Erythroblast (primary cell): ENCODE measurements around the gene PHEX.
A peak's percentile ranks its signal among the peaks of the same experiment; 100 is the strongest.

ENCODE experiments used
- DNase-seq, 2 experiments: peaks; one replicate each; lab custom pipeline; 2025; lab: John Stamatoyannopoulos, UW
- GATA1 ChIP-seq: IDR thresholded peaks from 2 replicates; pipeline ENCODE4 v1.6.1; 2011; ENCODE audit warnings: low read depth, mild to moderate bottlenecking, control low read depth, low read length, moderate library complexity
- POLR2A ChIP-seq: IDR thresholded peaks from 2 replicates; pipeline ENCODE4 v1.6.1; 2011; ENCODE audit warnings: mild to moderate bottlenecking, low read length

Gene PHEX

DNA sequence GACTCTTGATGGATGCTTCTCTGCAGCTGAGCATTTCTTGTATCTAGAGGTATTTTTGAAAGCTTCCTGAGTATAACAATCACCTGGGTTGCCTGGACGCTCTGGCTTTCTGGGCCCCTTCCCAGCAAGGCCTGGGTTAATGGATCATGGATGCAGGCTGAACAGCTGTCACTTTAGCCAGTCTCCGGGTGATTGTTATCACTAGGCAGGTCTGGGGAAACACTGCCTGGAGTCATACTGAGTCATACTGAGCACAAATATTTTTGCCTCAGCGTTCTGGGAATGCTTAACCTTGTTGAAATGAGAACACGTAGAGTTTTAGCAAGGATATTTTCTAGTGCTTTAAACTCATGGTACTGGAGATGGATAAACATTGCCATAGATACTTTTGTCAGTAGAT is 102.6 kb downstream of the PHEX start:
- TF ChIP-seq POLR2A (no peak), GATA1 (no peak)
- DNase-seq: no peak

DNA sequence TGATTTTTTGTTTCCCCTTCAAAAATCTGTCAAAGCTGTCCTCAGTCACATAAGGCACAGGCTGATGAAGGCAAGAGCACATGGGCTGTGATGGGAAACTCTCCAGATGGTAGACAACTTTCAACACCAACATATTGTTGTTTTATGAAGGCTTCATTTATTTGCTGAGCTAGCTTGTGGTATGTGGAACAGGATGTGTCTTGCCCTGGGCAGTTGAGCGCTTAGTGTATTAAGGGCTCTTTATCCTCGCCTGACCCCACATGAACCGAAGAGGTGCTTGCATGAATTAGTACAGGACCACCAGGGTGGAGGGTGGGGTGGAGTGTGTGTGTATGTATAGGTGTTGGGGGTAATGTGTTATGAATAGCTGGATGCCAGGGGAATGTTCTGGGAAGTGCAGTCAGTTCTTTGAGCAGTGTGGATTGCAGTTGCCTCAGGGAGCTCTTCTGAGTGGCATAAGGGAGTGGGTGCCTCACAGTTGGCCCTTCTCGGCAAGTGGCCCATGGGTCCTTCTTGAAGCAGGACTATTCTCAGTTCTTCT is 103.1 kb downstream of the PHEX start:
- no peak for TF ChIP-seq POLR2A
- TF ChIP-seq GATA1: no peak
- DNase-seq: no peak

GRCh38 chrX:22135994-22136684 is 104.0 kb downstream of the PHEX start:
- no peak for TF ChIP-seq GATA1
- no peak for TF ChIP-seq POLR2A

GRCh38 chrX:22136711-22137110 is 104.6 kb downstream of the PHEX start:
- no peak for DNase-seq
- no peak for TF ChIP-seq GATA1
- TF ChIP-seq POLR2A: no peak

More at GRCh38 chrX:22135994-22136684, 104.0 kb downstream of the PHEX start:
- peak; percentile 18 to 48 for DNase-seq

DNA sequence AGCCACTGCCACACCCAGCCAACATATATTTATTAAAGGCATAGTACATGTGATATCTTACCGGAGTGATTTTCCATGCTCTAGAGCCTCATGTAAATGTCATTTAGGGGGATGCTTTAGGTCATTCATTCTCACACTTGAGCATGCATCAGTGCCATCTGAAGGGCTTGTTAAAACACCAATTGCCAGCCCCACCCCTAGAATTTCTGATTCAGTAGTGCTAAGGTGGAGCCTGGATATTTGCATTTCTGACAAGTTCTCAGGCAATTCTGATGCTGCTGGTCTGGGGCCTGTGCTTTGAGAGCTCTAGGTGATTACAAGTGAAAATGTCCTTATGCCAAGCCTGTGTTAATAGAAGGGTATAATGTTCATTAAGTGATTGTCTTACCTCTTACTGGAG is 107.7 kb downstream of the PHEX start:
- DNase-seq: no peak
- TF ChIP-seq GATA1: no peak
- TF ChIP-seq POLR2A: no peak

DNA sequence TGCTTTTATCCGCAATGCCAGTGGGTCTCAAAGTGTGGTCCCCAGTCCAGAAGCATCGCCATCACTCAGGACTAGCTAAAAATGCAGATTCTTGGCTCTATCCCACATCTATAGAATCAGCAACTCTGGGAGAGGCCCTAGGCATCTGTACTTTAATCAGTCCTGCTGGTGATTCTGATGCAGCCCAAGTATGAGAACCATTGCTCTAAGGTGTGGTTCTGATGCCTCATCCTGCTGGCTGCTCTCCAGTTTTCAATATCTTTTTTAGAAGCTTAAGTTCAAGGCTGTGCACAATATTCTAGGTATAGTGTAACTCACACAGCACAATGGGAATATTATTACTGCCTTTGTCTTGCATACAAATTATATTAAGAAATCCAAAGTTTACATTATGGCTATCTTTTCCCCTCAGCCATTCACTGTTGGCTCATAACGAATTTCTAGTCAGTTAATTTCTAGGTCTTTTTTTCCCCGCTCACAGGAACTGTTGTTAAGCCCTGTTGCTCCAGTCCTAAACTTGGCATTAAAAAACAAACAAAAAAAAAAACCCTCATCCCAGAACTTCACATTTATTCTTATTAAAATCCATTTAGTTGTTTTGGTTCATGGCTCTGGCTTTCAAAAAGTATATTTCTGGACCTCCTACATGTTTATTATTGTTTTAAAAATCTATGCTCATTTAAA is 109.1 kb downstream of the PHEX start:
- TF ChIP-seq GATA1 (no peak), POLR2A (no peak)
- no peak for DNase-seq

DNA sequence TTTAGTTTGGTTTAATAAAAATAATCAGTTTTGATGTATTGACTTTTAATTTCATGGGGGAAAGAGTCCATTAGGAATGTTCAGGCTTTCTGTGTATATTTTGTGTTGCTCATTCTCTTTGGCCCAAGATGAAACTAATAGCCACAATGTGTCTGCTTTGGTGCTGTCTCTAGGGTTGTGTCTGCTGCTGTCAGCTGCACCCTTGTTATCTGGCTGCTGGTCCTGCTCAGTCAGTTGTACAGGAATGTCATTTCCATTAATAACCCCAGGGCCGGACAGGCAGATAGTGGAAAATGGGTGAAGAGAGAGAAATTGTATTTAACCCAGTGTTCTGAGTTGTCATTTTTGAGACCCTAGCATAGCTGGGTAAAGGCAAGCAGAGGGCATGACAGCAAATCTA is 115.1 kb downstream of the PHEX start:
- DNase-seq: no peak
- TF ChIP-seq GATA1 (no peak), POLR2A (no peak)

GRCh38 chrX:22147942-22148341 is 115.8 kb downstream of the PHEX start:
- TF ChIP-seq POLR2A: no peak
- DNase-seq: no peak

GRCh38 chrX:22148565-22148964 is 116.4 kb downstream of the PHEX start:
- TF ChIP-seq GATA1 (no peak), POLR2A (no peak)
- DNase-seq: no peak

DNA sequence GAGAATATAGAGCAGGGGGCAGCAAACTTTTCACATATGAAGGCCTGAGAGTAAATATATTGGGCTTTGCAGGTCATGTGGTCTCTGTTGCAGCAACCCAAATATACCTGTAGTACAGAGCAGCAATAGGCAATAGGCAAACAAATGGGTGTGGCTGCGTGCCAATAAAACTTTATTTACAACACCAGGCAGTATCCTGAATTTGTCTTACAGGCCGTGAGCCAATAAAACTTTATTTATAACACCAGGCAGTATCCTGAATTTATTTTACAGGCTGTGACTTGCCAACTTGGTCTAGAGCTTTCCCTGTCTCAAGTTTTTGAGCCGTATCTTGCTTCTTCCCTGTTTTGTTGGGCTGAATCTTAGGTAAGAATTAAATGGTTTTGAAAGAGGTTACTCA is 118.2 kb downstream of the PHEX start:
- no peak for DNase-seq

DNA sequence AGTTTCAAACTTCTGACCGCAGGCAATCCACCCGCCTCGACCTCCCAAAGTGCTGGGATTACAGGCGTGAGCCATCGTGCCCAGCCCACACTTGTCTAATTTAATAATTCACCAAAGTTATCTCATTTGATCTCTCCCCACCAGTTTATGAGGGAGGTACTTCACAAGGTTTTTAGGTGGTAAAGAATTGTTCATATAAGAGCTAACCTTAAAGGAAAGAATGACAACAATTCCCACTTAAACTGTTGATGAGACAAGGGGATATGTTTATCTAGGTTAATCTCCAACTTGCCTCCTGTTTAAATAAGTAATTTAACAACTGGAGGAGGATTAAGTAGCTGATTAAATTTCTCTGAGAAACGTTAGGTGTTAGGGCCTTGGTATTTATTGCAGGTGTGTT is 123.0 kb downstream of the PHEX start:
- TF ChIP-seq POLR2A (no peak), GATA1 (no peak)
- no peak for DNase-seq

More for the DNA sequence above, 118.2 kb downstream of the PHEX start:
- TF ChIP-seq POLR2A: no peak
- TF ChIP-seq GATA1: no peak

DNA sequence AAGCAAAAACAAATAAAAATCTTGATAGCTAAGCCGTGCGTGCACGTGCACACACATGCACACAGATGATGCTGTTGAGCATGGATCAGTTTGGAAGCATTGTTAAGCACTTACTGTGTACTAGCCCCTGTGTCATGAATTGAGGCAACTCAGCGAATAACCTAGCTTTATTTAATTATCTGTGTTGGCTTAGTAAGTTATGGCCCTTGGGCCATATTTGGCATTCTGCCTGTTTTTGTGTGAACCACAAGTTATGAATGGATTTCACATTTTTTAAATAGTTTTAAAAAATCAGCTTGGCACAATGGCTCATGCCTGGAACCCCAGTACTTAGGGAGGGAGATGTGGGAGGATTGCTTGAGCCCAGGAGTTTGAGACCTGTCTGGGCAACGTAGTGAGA is 126.9 kb downstream of the PHEX start:
- DNase-seq: no peak
- no peak for TF ChIP-seq POLR2A
- TF ChIP-seq GATA1: no peak

- no peak for DNase-seq
- TF ChIP-seq GATA1 (no peak), POLR2A (no peak)
Measured at GRCh38 chrX:22163326-22163725, 131.2 kb downstream of the PHEX start.

- no peak for DNase-seq
- TF ChIP-seq GATA1 (no peak), POLR2A (no peak)
Measured at GRCh38 chrX:22164770-22165388, 132.8 kb downstream of the PHEX start.
